Activated CD8-positive, alpha-beta memory T cell treated with anti-CD3 and anti-CD28 coated beads for 1 hour (primary cell): ENCODE results near the gene TBC1D10A.
A peak's percentile ranks its signal among the peaks of the same experiment; 100 is the strongest.

Experiments used
- DNase-seq, 2 donors: peaks; one replicate each; pipeline ENCODE4 v3.0.0-alpha.2; 2020; ENCODE audit warnings: low read depth in 1 of 2; ENCODE audit errors: extremely low read depth in 1 of 2

The TBC1D10A gene

DNA sequence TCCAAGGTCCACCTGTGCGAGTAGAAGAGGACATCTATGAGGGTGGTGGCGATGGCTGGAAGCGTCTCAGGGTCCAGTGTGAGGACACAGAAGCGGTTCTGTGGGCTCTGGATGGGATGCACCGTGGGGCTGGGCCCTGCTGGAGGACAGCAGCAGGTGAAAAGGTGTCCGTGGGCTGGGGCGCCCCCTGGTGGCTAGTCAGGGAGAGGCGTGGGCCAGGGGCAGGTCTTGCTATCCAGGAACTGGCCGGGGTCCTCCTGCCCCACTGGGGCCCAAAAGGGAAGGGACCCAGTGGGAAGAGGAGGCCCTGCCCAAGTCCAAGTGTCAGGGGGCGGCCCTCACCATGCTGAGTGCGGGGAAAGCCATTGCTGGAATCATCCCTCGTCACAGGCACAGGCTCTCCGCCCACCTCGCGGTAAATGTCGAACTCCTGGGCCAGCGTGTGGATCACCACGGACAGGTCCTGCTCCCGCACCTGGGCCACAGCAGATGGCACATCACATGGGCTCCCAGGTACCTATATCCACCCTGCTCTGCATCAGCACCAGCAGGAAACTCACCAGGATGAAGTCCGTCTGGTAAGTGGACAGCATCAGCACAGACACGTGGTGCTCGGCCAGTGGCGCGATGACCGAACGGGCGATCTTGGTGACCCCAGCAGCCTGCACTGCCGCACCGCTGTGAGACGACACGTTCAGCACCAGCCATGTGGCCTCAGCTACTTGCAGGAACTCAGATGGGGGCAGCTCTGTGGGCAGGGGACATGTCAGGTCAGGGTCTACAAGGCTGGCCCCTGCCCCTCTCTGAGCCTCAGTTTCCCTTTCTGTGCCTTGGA, 39.7 kb downstream of the TBC1D10A start:
- DNase-seq = peak; percentile 72 to 82

DNA sequence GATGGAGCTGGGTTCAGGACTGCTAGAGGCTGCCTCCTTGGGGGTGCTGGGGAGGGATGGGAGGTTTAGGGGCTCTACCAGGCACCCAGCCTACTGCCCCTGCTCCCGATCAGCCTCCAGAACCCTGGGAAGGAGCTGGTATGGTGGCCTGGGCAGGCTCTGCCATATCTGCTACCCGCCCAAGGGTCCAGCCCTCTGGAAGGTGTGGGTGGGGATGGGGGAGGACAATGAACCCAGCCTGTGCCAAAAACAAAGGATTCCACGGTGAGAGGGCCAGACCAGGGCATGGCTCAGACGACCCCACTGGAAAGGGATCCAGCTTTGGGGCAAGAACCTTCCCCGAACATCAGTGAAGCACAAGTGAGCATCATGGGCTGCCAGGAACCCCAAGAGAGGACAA, 40.4 kb downstream of the TBC1D10A start:
- DNase-seq = no peak

DNA sequence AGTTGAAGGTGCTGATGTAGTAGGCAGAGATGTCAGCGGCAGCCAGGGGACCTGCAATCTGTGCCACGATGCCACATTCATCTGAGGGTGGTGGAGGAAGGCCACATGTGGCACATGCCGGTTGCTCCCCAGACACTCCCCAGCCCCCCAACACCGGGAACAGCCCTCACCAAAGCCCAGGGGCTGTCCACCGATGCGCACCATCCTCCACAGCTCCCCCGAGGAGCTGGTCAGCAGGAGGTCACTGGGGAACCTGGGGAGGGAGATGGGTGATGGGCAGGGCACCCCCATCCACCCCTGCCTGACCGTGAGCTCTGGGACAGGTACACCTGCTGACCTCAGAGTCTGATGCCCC, 40.9 kb downstream of the TBC1D10A start:
- DNase-seq = no peak

DNA sequence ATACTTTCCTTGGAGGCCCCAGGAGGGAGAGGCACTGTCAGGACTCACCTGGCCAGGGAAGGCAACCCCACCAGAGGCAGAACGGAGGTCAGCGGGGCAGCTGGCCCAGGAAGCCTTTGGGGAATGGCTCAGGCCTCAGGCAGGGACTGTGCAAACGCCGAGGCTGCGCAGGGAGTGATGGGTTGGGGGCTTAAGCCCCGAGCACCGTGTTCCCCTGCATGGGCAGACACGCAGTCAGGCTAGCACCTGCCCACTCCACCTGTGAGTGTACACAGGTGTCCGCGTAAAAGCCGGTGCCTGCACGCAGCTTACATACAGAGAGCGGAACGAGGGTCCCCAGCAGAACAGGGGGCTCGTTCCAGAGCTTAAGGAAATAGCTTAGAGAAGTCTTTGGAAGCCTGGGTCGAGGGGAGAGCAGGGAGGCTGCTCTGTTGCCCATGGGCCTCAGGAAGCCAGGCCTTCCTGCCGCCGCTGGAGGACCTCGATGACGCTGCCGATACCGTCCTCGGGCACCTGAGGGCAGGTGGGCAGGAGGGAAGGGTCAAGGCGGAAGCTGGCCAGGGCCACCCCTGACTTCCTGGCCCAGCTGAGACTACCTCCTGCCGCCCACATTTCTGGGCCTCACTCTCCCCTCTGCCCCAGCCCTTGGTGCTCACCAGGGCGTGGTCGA, 41.4 kb downstream of the TBC1D10A start:
- no peak for DNase-seq

DNA sequence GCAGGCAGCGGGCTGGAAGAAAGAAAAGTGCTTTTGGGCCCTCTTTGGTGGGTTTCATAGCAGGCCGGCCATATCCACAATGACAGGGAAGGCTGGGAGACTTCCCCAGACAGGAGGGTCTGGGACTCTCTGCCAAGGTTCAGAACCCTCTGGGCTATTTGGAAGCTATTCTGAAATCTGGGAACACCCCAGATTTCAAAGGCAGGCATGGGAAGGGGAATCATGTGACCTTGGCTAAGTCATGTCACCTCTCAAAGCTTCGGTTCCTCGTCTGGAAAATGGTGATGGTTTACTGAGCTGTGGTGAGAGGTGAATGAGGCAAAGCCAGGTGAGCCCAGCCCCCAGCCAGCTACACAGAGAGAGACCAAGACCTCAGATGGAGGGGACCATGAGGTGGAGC, 42.1 kb downstream of the TBC1D10A start:
- no peak for DNase-seq

DNA sequence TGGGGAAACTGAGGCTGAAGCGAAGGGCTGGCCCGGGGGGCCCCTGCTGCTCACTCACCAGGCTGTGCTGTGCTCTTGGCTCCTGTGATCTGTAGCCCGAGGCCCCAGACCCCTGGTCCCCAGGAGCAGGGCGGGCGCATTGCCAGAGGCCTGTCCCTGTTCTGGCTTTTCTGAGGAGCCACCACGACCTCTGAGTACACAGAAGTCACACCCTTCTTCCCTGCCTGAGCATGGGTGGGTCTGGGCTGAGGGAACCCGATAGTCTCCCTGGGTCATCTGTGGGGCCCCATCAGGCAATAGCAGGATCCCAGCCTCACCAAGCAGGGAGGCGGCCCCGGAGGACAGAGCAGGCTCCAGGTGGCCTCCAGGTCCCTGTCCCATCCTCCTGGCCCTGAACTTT, 42.6 kb downstream of the TBC1D10A start:
- DNase-seq = no peak

DNA sequence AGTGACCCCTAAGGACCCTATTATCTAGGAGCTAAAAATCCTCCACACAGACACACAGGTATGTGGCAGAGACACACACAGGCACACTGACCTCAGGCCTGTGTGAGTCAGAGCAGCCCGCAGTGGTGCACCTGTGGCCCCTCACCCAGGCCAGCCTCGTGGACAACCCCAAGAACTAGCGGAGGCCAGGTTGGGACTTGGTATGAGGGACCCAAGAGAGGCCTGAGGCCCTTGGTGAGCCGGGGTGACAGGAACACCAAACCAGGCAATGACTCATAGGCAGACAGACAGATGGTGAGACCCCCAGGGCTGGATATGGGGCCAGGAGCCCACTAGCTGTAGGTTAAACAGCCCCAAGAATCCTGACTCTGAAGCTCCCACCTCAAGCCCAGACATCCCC, 43.4 kb downstream of the TBC1D10A start:
- no peak for DNase-seq

DNA sequence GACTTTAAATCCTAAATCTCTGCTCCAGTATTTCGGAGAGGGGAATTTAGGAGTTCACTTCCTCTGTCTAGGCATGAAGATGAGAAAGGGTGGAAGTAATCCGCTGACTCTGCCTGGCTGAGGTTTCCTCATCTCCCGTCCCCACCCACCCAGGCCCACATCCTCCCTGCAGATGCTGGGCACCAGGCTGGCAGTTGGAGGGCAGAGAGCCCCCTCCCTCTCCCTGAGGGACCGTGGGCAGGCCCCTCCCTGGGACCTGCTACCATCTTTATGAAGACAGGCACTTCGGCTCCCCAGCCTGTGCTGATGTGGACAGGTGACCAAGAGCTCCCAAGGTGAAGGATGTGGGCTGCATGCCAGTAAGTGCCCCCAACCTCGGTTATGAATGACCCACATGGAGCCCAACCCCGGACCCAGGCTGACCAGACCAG, 44.1 kb downstream of the TBC1D10A start:
- no peak for DNase-seq

DNA sequence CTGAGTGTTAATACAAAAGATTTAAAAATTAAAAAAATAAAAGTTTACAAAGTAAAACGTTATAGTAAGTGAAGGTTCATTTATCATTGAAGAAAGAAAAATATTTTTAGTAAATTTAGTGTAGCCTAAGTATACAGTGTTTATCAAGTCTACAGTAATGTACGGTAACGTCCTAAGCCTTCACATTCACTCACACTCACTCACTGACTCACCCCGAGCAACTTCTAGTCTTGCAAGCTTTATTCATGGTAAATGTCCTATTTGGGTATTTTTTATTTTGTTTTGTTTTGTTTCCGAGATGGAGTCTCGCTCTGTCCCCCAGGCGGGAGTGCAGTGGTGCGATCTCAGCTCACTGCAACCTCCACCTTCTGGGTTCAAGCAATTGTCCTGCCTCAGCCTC, 46.2 kb downstream of the TBC1D10A start:
- no peak for DNase-seq

DNA sequence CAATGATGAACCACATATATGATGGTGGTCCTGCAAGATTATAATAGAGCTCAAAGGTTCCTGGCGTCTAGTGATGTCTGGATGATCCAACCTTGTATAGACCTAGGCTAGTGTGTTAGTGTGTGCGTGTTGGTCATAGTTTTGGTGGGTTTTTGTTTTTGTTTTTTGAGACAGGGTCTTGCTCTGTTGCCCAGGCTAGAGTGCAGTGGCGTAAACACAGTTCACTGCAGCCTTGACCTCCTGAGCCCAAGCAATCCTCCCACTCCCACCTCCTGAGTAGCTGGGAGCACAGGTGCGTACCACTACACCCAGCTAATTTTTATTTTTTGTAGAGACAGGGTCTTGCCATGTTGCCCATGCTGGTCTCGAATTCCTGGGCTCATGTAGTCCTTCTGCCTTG, 46.8 kb downstream of the TBC1D10A start:
- no peak for DNase-seq

DNA sequence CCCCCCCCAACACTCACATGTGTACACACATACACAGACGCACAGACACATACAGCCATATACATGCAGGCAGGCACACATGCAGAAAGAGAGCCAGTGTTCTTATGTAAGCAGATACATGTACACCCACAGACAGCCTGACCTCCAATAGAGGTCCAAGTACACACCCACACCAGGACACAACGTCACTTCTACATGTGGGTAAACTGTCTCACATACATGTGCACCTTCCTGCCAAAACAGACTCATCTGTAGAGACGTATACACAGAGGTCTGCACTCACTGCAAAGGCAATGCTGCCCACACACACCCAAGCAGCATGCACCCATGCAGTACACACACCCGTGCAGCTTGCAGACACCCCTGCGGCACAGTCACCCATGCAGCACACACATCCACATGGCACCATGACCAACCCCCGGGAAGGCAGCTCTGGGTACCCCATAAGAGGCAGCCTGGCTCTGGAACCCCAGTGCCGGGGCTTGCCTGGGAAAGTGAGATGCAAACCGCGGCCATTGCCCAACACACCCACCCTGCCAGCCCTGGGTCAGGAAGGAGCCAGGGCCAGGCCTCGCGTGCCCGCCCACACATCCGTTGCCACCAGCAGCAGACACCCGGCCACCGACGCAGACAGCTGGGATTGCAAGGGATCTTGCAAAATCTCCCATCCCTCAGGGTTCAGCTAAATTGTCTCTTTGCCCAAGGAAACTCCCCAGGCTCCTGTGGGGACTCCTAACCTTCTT, 47.5 kb downstream of the TBC1D10A start:
- DNase-seq = no peak

DNA sequence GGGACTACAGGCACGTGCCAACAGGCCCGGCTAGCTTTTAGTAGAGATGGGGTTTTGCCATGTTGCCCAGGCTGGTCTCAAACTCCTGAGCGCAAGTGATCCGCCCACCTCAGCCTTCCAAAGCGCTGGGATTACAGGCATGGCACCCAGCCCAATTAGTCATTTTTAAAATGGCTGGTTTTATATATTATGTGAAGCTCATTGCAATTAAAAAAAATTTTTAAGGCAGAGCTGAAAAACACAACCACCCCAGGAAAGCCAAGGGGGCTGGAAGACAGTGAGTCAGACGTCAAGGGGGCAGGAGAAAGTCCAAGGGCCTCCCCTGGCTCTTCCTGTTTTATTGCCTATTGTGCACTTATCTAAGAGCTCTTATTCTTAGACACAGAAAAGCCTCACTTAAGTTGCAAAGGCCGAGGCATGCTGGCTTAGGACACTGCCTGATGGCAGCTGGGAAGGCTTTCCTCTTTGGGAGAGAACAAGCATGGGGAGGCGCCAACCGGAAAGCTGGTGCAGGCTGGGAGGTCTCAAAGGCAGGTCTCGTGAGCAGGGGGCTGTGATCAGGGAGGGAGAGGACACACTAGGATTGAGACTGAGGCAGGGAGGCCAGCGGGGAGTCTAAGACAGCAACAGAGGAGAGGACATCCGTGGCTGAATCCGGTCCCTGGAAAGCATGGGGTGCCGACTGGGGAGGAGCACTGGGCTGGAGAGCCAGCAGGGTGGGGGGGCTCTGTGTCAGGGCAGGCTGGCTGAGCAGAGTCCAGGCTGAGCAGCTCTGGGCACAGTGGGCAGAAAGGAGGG, 49.0 kb downstream of the TBC1D10A start:
- no peak for DNase-seq

DNA sequence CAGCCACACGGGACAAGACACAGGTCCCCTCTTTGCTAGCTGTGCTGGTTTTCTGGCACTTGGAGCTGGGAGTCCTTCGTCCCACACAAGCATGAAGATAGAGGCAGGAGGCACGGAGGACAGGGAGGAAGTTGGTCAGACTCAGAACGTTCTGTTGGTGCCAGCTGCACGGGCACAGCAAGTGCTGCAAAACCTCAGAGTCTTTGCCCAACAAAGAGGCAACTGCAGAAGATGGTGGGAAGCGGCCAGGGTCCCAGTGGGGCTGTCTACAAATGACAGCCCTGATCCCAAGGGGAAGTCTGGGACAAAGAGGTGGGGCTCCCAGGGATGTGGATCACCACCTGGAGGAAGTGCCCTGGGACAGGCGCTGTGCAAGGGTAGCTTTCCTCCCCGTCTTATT, 50.7 kb downstream of the TBC1D10A start:
- no peak for DNase-seq

DNA sequence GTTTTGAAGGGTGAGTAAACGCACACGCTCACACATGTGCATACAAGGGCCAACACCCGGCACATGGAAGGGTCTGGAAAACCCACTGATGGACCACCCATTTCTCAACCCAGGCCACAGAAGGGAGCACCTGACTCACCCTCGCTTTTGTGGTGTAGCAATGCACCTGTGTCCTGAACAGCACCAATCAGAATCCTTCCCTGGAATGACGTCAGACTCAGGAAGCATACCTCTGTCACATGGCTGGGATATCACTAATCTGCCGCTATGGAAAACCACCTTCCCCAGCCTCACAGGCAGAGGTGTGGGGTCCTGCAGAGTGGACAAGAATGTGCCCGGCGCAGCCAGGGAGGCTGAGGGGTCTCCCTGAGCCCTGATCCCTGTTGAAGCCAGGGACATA, 51.1 kb downstream of the TBC1D10A start:
- no peak for DNase-seq

DNA sequence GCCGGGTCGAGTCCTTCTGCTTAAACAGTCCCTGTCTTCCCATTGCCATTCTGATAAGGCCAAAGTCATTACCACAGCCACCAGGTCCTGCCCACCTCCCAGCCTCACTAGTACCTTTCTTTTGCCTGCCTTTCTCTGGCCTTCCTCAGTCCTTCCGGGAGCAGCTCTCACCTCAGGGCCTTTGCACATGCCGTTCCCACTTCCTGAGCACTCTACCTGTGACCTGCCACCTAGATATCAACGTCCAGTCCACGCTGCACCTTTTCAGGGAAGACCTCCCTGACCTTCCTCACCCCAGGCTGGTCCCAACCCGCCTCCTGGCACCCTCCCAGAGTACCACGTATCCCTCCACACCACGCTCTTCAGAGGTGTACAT, 52.3 kb downstream of the TBC1D10A start:
- no peak for DNase-seq

DNA sequence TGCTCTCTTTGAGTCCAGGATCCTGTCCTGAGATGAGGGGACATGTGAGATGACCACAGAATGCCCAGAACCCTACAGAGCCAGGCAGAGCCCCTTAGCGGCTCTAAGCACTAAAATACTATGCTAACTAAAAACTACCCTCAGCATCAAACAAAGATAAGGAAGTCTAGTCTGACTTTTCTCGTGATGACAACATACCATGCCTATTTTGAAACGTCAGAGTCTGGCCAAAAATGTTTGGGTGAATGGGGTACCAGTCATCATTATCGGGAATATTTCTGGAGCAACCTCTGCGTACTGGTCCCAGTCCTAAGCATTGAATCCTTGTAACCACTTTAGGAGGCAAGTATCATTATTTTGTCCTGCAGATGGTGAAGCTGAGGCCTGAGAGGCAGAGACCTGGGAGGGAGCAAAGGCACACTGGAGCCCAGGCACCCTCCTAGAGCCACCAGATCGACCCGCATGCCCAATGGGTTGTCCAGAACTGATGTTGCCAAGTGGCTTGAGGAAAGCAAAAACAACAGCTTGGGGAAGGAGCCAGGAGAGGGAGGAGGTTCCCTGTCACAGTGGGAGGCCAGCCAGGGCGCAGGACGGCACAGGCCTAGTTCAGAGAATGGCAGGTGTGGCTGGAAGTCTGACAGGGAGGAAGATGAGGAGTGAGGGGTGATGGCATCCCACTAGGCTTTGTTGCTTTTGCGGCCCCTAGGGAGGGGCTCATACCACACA, 52.9 kb downstream of the TBC1D10A start:
- DNase-seq = no peak

DNA sequence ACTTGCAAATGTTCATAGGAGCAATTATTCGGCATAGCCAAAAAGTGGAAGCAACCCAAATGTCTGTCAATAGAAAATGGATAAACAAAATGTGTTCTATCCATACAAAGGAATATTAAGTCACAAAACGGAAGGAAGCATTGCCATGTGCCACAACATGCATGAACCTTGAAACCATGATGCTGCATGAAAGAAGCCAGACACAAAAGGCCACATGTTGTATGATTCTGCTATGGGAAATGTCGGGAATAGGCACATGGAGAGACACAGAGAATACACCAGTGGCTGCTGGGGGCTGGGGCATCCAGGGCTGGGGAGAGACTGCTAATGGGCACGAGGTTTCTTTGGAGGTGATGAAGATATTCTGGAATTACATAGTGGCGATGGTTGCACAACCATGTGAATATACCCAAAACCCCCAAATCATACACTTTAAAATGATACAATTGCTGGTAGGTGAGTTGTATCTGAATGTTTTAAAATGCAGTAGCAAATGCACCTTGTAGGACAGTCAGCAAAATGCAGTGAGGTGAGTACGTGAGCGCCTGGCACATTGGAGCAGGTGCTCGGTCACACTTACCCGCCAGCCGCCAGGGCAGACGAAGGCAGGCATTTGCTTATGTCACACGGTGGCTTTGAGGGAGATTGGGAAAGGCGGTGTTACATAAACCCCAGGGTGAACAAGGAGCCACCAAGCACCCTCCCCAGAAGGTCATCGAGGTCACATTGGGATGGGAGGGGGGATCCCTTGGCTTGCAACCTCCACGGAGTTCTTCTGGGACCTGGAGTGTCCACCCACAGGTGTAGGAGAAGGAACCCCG, 53.8 kb downstream of the TBC1D10A start:
- DNase-seq = no peak

DNA sequence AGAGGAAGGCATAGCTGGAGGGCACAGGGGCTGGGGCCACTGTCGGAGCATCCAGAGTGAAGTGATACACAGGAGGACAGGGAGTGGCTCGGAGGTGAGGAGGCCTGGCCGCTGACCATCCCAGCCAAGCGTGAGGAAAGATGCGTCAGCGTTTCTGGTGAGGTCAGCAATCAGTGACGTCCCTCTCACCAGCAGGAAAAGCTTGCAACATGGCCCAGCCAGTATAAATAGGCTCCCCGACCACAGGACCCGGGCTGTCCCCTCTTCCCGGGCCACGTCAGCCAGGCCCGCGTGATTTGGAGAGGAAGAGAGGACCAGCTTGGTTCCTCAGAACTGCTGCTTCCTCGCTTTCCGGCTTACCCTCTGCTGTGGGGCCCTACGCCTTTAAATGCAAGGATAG, 55.9 kb downstream of the TBC1D10A start:
- DNase-seq = no peak

DNA sequence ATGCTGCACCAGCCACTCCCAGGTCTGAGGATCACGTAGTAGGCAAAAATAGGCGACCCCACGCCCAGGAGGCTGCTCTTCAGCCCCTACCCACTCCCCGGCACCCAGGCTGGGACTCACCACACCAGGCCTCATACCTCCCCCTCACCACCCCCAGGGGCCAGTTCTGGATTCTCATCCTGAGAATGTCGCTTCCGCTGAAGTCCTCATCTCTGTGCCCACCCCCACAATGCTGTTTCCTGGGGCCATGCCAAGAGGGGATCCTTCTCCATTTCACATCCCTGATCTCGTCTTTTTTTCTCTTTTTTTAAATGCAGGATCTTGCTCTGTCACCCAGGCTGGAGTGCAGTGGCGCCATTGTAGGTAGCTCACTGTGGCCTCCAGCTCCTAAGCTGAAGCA, 58.4 kb downstream of the TBC1D10A start:
- DNase-seq = no peak
